Endodermal cell (in vitro differentiated cells): ENCODE measurements around the gene FMOD. TPM values are rescaled to one million over a fixed set of nuclear protein-coding genes. Genes with fewer than 3 reads are reported as not detected.
A peak's percentile ranks its signal among the peaks of the same experiment; 100 is the strongest.

Experiments
- DNase-seq: peaks from one replicate; pipeline ENCODE4 v3.0.0-alpha.2; 2017
- H3K27ac ChIP-seq: 2 replicates; pipeline ENCODE4 v1.5.1; 2013; ENCODE audit warnings: mild to moderate bottlenecking, low read depth, low read length, moderate library complexity
- H3K27me3 ChIP-seq: 2 replicates; pipeline ENCODE4 v1.6.1; 2013; ENCODE audit warnings: mild to moderate bottlenecking, low read length, moderate library complexity; ENCODE audit not compliant: insufficient read depth, control insufficient read depth, poor library complexity, severe bottlenecking
- H3K36me3 ChIP-seq: 2 replicates; pipeline ENCODE4 v1.7.0; 2013; ENCODE audit warnings: mild to moderate bottlenecking, low read length, moderate library complexity; ENCODE audit not compliant: control insufficient read depth, insufficient read depth
- H3K4me1 ChIP-seq: one replicate; pipeline ENCODE4 v1.7.0; 2013; ENCODE audit warnings: low read length; ENCODE audit not compliant: control insufficient read depth, insufficient read depth
- H3K4me3 ChIP-seq: 2 replicates; pipeline ENCODE4 v1.5.1; 2013; ENCODE audit warnings: mild to moderate bottlenecking, low read length, moderate library complexity
- H3K9ac ChIP-seq: 2 replicates; pipeline ENCODE4 v1.6.1; 2013; ENCODE audit warnings: mild to moderate bottlenecking, low read length, moderate library complexity; ENCODE audit not compliant: poor library complexity, severe bottlenecking; ENCODE audit errors: extremely low read depth
- H3K9me3 ChIP-seq: 2 replicates; pipeline ENCODE4 v1.6.1; 2013; ENCODE audit warnings: mild to moderate bottlenecking, low read length, moderate library complexity; ENCODE audit not compliant: control insufficient read depth
- H3K27ac Mint-ChIP-seq: 2 replicates; pipeline ENCODE4 v1.8.0; 2020; ENCODE audit warnings: mixed read lengths
- H3K27me3 Mint-ChIP-seq: 2 replicates; pipeline ENCODE4 v1.8.0; 2021; ENCODE audit warnings: mild to moderate bottlenecking, mixed read lengths; ENCODE audit not compliant: insufficient read depth
- H3K36me3 Mint-ChIP-seq: 2 replicates; pipeline ENCODE4 v1.8.0; 2020; ENCODE audit warnings: low read depth, mixed read lengths
- H3K4me1 Mint-ChIP-seq: 2 replicates; pipeline ENCODE4 v1.8.0; 2020; ENCODE audit warnings: mixed read lengths
- H3K4me3 Mint-ChIP-seq: 2 replicates; pipeline ENCODE4 v1.8.0; 2020; ENCODE audit warnings: mild to moderate bottlenecking, moderate library complexity, mixed read lengths
- H3K9me3 Mint-ChIP-seq: 2 replicates; pipeline ENCODE4 v1.8.0; 2020; ENCODE audit warnings: mild to moderate bottlenecking, mixed read lengths
- CTCF ChIP-seq: fragments of 200-600 bp; sonication (generic); conservative IDR thresholded peaks from 2 replicates; pipeline ENCODE4 v1.5.0; 2021; ENCODE audit warnings: antibody characterized with exemption, mild to moderate bottlenecking
- WGBS, 2 experiments: methylation state at CpG; one replicate each; pipeline versions ENCODE4 v1.1.5 to v1.1.7; 2013; ENCODE audit warnings: missing lambda C conversion rate in 2 of 2, mixed read lengths in 1 of 2; ENCODE audit not compliant: insufficient coverage in 1 of 2, insufficient read length in 1 of 2; 5-methylcytosine and 5-hydroxymethylcytosine counted together
- total RNA-seq, 2 donors: library from RNA; stranded (reverse); fragmentation: NEBNext Ultra II Directional in 1 of 2; extraction: Animal tissue kit (Norgen Biotek cat#: 25700) in 1 of 2; gene quantifications; 2 replicates in 1 of 2; 3 replicates in 1 of 2; pipeline ENCODE4 v1.2.1, GENCODE V29; 2021

Gene FMOD
- total RNA-seq, 2 donors from 2014 or later = 2.9 to 4.8 TPM

DNA sequence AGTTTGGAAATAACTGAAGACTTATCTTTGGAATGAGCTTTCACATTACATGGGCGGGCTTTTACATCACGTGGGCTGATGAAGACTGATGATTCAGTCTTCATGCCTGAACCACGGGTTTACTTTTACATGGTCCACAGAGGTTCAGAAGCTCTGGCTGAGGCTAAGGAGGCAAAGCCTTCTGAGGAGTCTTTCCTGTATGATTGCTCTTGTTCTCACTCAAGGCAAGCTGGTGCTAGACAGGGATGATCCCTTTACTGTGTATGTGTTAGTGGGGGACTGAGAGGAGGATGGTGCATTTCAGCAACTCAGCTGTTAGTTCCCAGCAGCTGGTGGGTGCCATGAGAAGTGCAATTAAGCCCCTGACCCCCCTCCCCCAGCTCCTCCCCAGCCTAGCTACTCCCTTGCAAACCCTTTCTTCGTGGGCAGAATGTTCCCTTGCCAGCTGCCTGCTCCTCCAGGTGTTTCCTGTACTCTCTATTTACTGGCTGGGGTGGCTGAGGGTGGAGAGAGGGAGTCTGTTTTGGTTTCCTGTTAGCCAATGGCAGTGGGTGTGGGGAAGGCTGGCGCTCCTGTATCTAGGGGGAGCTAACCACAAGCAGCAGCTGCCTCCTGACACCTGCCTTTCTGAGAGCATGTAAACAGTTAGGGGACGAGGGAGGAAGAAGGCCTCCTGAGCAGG is 30.2 kb downstream of the FMOD start:
- peak overlapping the region; percentile 71 for H3K27ac Mint-ChIP-seq
- Histone ChIP-seq H3K9ac (no peak overlapping the region), H3K4me1 (peaks cover 25% of the 10 kb centered on the region), H3K4me3 (no peak overlapping the region), H3K36me3 (no peaks in the 10 kb centered on the region), H3K27me3 (no peaks in the 10 kb centered on the region), H3K9me3 (no peaks in the 10 kb centered on the region), H3K27ac (no peak overlapping the region)
- no peaks in the 10 kb centered on the region for H3K9me3 Mint-ChIP-seq
- H3K27me3 Mint-ChIP-seq = peaks cover 38% of the 10 kb centered on the region
- H3K36me3 Mint-ChIP-seq = no peaks in the 10 kb centered on the region
- peak; percentile 26 for TF ChIP-seq CTCF
- peaks cover 66% of the 10 kb centered on the region for H3K4me1 Mint-ChIP-seq
- DNase-seq = peak; percentile 92
- 54 to 88% methylated on average over 3 to 6 of the region's 6 CpGs for WGBS, 2 experiments
- no peak overlapping the region for H3K4me3 Mint-ChIP-seq

GRCh38 chr1:203318229-203318517 is 32.7 kb downstream of the FMOD start:
- Mint-ChIP-seq H3K4me1 (peaks cover 46% of the 10 kb centered on the region), H3K4me3 (no peak overlapping the region), H3K36me3 (peaks cover 5% of the 10 kb centered on the region), H3K27me3 (peaks cover 48% of the 10 kb centered on the region), H3K9me3 (no peaks in the 10 kb centered on the region), H3K27ac (no peak overlapping the region)
- DNase-seq = no peak
- Histone ChIP-seq H3K9me3 (no peaks in the 10 kb centered on the region), H3K4me3 (no peak overlapping the region), H3K27me3 (no peaks in the 10 kb centered on the region), H3K4me1 (peaks cover 19% of the 10 kb centered on the region), H3K27ac (no peak overlapping the region), H3K36me3 (no peaks in the 10 kb centered on the region), H3K9ac (no peak overlapping the region)
- WGBS, 2 experiments = 88 to 100% methylated on average over 1 of the region's 1 CpG
- TF ChIP-seq CTCF = no peak

- H3K27me3 Mint-ChIP-seq = peaks cover 46% of the 10 kb centered on the region
- H3K27ac Mint-ChIP-seq = no peak overlapping the region
These were observed 33.3 kb downstream of the FMOD start for GRCh38 chr1:203317429-203318228.

More at GRCh38 chr1:203317429-203318228, 33.3 kb downstream of the FMOD start:
- H3K27me3 ChIP-seq = no peaks in the 10 kb centered on the region
- H3K27ac ChIP-seq = no peak overlapping the region
- no peaks in the 10 kb centered on the region for H3K9me3 Mint-ChIP-seq
- peaks cover 19% of the 10 kb centered on the region for H3K4me1 ChIP-seq
- no peaks in the 10 kb centered on the region for H3K36me3 ChIP-seq
- H3K4me3 Mint-ChIP-seq = no peak overlapping the region
- H3K9me3 ChIP-seq = no peaks in the 10 kb centered on the region
- TF ChIP-seq CTCF = no peak
- no peak for DNase-seq
- peaks cover 41% of the 10 kb centered on the region for H3K4me1 Mint-ChIP-seq
- 55 to 86% methylated on average over 5 to 7 of the region's 7 CpGs for WGBS, 2 experiments
- H3K36me3 Mint-ChIP-seq = peaks cover 5% of the 10 kb centered on the region
- no peak overlapping the region for H3K4me3 ChIP-seq
- no peak overlapping the region for H3K9ac ChIP-seq
